Measurements from ENCODE around the gene TTC13. TPM values are rescaled to one million over a fixed set of nuclear protein-coding genes. Genes with fewer than 3 reads are reported as not detected.

TTC13 gene
- polyA plus RNA-seq, 4 donors: 4.6 to 24.0 (median 7.7) TPM

DNA sequence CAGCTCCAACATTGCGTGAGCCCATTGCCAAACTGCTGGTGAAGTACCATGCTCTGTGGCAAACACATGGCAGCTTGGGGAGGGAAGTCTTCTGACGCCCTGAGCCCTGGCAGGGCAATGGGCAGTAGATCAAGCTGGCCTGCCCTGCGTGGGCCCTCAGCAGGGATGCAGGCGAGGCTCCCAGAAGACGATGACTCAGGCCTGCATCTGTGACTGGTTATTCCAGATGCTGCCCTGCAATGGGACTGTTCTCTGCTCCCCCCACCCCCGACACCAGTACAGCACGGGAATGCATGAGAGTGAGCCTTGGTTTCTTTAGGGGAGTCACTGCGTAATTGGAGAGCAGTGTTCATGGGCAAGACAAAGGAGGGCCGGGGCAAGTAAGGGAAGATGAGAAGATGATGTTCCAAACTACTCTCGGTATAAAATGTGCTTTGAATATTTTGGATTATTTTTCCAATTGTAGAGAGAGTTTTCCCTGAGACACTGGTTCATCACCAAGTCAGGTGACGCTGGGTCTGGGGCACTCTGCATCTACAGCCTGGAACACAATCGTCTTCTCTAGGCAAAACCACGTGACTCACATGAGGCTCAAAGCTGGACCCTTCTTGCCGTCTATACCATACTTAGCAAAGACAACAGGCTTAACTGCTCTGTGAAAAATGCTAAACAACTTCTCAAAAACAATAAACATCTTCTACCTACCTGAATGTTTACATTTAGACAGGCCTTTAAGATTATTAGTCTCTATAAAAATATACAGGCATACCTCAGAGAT lies 101.3 kb downstream of the TTC13 start:
- no peaks in the 10 kb centered on the region for H3K9me3 ChIP-seq (ENCODE audit: control insufficient read depth in 2 of 2, insufficient read depth in 1 of 2, low read depth in 1 of 2, low read length in 1 of 2)
- no peaks in the 10 kb centered on the region for H3K36me3 ChIP-seq (ENCODE audit: control insufficient read depth in 3 of 3, insufficient read depth in 2 of 3, low read depth in 1 of 3, low read length in 3 of 3)
- H3K27ac ChIP-seq (ENCODE audit: low read depth in 1 of 3, low read length in 2 of 3): no peak overlapping the region
- no peaks in the 10 kb centered on the region for H3K4me1 ChIP-seq (ENCODE audit: control insufficient read depth in 3 of 3, insufficient read depth in 2 of 3, low read depth in 1 of 3, low read length in 2 of 3)
- peaks cover 0 to 16% (median 0%) of the 10 kb centered on the region in 3 donors for H3K27me3 ChIP-seq (ENCODE audit: control insufficient read depth in 3 of 3, insufficient read depth in 3 of 3, low read length in 3 of 3)
- no peak overlapping the region for H3K4me3 ChIP-seq (ENCODE audit: low read depth in 1 of 3, low read length in 3 of 3)
- 79 to 85% (median 82%) methylated on average over 14 of the region's 14 CpGs for WGBS, 3 donors
- FAIRE-seq (no peak), DNase-seq (no peak)

DNA sequence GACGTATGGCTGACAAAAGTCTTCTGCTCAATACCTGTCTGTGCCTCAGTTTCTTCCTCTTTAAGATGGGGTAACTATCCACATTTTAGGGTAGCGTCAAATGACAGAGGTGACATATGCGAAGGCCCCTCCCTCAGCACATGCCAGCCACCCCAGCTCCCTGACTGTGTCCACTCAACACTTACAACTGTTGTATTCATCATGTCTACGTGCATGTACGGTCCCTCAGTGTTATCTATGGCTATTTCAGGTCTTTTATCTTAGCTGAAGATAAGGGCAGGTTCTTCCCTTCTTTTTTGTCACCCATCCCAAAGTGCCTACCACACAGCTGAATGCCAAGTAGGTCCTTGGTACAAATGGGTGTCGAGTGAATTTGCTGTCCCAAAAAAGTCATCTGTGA lies 102.0 kb downstream of the TTC13 start:
- Histone ChIP-seq H3K4me3 (ENCODE audit: low read depth in 1 of 3, low read length in 3 of 3) (no peak overlapping the region), H3K27ac (ENCODE audit: low read depth in 1 of 3, low read length in 2 of 3) (no peak overlapping the region), H3K9me3 (ENCODE audit: control insufficient read depth in 2 of 2, insufficient read depth in 1 of 2, low read depth in 1 of 2, low read length in 1 of 2) (no peaks in the 10 kb centered on the region), H3K36me3 (ENCODE audit: control insufficient read depth in 3 of 3, insufficient read depth in 2 of 3, low read depth in 1 of 3, low read length in 3 of 3) (no peaks in the 10 kb centered on the region), H3K27me3 (ENCODE audit: control insufficient read depth in 3 of 3, insufficient read depth in 3 of 3, low read length in 3 of 3) (peaks cover 0 to 12% (median 0%) of the 10 kb centered on the region in 3 donors), H3K4me1 (ENCODE audit: control insufficient read depth in 3 of 3, insufficient read depth in 2 of 3, low read depth in 1 of 3, low read length in 2 of 3) (no peaks in the 10 kb centered on the region)
- DNase-seq (no peak), FAIRE-seq (no peak)
- WGBS, 3 donors: 78 to 81% (median 80%) methylated on average over 6 of the region's 6 CpGs

DNA sequence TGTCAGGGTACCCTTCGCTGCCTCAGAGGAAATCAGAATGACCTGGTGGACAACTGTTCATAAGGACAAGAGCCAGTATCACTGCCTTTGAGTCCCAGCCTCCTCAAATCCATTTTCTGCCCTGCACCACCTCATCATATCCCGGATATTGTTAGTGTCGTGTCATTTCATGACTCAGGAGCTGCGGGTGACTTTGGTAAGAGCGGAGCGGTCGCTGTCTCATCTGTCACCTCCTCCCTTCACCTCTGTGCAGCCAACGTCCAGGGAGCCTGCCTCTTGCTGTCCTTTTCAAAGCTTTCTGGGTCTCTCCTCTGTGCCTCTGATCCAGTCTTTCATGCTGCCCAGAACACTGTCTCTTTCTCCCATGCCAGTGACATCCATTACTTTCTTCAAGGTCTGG lies 103.3 kb downstream of the TTC13 start:
- Histone ChIP-seq H3K27me3 (ENCODE audit: control insufficient read depth in 3 of 3, insufficient read depth in 3 of 3, low read length in 3 of 3) (peaks cover 0 to 7% (median 0%) of the 10 kb centered on the region in 3 donors), H3K4me1 (ENCODE audit: control insufficient read depth in 3 of 3, insufficient read depth in 2 of 3, low read depth in 1 of 3, low read length in 2 of 3) (no peaks in the 10 kb centered on the region), H3K36me3 (ENCODE audit: control insufficient read depth in 3 of 3, insufficient read depth in 2 of 3, low read depth in 1 of 3, low read length in 3 of 3) (no peaks in the 10 kb centered on the region), H3K9me3 (ENCODE audit: control insufficient read depth in 2 of 2, insufficient read depth in 1 of 2, low read depth in 1 of 2, low read length in 1 of 2) (no peaks in the 10 kb centered on the region), H3K4me3 (ENCODE audit: low read depth in 1 of 3, low read length in 3 of 3) (no peak overlapping the region), H3K27ac (ENCODE audit: low read depth in 1 of 3, low read length in 2 of 3) (no peak overlapping the region)
- no peak for DNase-seq
- no peak for FAIRE-seq
- WGBS, 3 donors: 90 to 93% (median 91%) methylated on average over 8 of the region's 8 CpGs

DNA sequence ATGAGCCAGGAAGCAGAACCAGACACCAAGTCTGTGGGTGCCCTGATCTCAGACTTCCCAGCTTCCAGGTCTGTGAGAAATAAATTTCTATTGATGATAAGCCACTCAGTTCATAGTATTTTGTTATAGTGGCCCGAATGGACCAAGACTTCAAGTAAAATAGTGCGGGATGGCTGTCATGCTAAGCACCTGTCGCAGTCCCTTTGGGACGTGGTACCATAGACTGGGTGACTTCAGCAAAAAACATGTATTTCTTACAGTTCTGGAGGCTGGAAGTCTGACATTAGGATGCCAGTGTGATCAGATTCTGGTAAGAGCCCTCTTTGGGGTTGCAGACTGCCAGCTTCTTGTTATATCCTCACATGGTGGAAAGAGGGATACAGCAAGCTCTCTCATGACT lies 107.7 kb downstream of the TTC13 start:
- WGBS, 3 donors: 95 to 99% (median 96%) methylated on average over 4 of the region's 4 CpGs
- no peak for FAIRE-seq
- DNase-seq: no peak

DNA sequence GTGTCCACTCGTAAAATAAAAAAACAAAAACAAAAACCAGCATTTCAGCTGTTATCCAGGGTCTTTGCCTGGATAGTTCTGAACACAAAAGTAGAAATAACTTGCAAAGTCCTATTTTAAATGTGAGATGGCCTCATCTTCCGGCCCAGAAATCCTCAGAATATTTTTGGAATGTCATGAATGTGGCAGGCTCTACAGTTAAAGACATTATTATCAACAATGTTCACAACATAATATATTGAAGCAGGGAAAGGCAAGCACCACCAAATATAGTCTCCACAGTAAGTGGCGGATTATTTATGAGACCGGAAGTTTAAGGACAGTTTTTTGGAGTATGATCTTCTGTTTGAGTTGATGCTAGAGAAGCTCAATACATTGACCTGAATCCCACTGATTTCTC lies 109.2 kb downstream of the TTC13 start:
- WGBS, 3 donors: 61 to 65% (median 62%) methylated on average over 4 of the region's 4 CpGs
- DNase-seq: no peak
- no peak for FAIRE-seq
- H3K4me1 ChIP-seq (ENCODE audit: control insufficient read depth in 3 of 3, insufficient read depth in 2 of 3, low read depth in 1 of 3, low read length in 2 of 3): peaks cover 0 to 18% (median 15%) of the 10 kb centered on the region in 3 donors
- H3K36me3 ChIP-seq (ENCODE audit: control insufficient read depth in 3 of 3, insufficient read depth in 2 of 3, low read depth in 1 of 3, low read length in 3 of 3): peaks cover 0 to 4% (median 0%) of the 10 kb centered on the region in 3 donors
- no peaks in the 10 kb centered on the region for H3K27me3 ChIP-seq (ENCODE audit: control insufficient read depth in 3 of 3, insufficient read depth in 3 of 3, low read length in 3 of 3)
- H3K27ac ChIP-seq (ENCODE audit: low read depth in 1 of 3, low read length in 2 of 3): peak overlapping the region in 1 of 3 donors; percentile 66
- H3K4me3 ChIP-seq (ENCODE audit: low read depth in 1 of 3, low read length in 3 of 3): no peak overlapping the region
- no peaks in the 10 kb centered on the region for H3K9me3 ChIP-seq (ENCODE audit: control insufficient read depth in 2 of 2, insufficient read depth in 1 of 2, low read depth in 1 of 2, low read length in 1 of 2)

More for the DNA sequence above, 107.7 kb downstream of the TTC13 start:
- Histone ChIP-seq H3K36me3 (ENCODE audit: control insufficient read depth in 3 of 3, insufficient read depth in 2 of 3, low read depth in 1 of 3, low read length in 3 of 3) (no peaks in the 10 kb centered on the region), H3K4me1 (ENCODE audit: control insufficient read depth in 3 of 3, insufficient read depth in 2 of 3, low read depth in 1 of 3, low read length in 2 of 3) (peaks cover 0 to 18% (median 15%) of the 10 kb centered on the region in 3 donors), H3K9me3 (ENCODE audit: control insufficient read depth in 2 of 2, insufficient read depth in 1 of 2, low read depth in 1 of 2, low read length in 1 of 2) (no peaks in the 10 kb centered on the region), H3K27me3 (ENCODE audit: control insufficient read depth in 3 of 3, insufficient read depth in 3 of 3, low read length in 3 of 3) (no peaks in the 10 kb centered on the region), H3K4me3 (ENCODE audit: low read depth in 1 of 3, low read length in 3 of 3) (no peak overlapping the region), H3K27ac (ENCODE audit: low read depth in 1 of 3, low read length in 2 of 3) (no peak overlapping the region)

DNA sequence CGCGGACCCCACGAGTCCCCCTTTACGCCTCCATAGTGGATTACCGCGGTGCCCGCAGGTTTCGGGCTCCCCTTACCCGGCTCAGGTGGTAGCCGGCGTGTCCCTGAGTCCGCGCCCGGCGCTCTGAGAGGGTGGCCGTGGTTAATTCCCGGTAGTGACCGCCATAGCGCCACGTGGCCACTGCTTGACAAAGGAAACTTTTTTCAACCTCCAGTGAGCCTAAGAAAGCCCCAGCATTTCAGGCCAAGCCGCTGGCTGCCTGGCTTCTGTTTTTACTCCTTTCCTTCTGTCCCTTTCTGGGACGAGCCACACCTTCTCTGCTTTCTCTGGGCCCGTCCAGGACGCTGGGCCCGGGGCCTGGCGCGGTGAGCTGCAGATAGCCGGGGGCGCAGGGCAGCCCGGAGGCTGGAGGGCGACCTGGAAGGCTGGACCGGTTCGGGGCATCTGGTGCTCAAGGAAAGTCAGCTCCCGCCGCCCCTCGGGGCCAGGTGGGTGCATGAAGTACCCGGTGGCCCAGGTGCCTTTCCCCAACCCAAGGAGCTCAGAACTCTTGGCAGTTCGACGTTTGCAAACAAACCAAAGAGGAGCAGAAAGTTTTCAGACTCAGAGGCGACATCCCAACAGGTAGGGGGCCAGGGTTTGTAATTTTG lies 109.8 kb downstream of the TTC13 start:
- no peaks in the 10 kb centered on the region for H3K27me3 ChIP-seq (ENCODE audit: control insufficient read depth in 3 of 3, insufficient read depth in 3 of 3, low read length in 3 of 3)
- H3K4me1 ChIP-seq (ENCODE audit: control insufficient read depth in 3 of 3, insufficient read depth in 2 of 3, low read depth in 1 of 3, low read length in 2 of 3): peaks cover 0 to 18% (median 15%) of the 10 kb centered on the region in 3 donors
- H3K27ac ChIP-seq (ENCODE audit: low read depth in 1 of 3, low read length in 2 of 3): peak overlapping the region in 2 of 3 donors; percentile 66 to 84
- peak; percentile 59 to 80 for DNase-seq
- 4 to 10% (median 5%) methylated on average over 31 to 40 of the region's 40 CpGs for WGBS, 3 donors
- FAIRE-seq: no peak
- peaks cover 0 to 4% (median 0%) of the 10 kb centered on the region in 3 donors for H3K36me3 ChIP-seq (ENCODE audit: control insufficient read depth in 3 of 3, insufficient read depth in 2 of 3, low read depth in 1 of 3, low read length in 3 of 3)
- peak overlapping the region; percentile 67 to 89 (median 81) for H3K4me3 ChIP-seq (ENCODE audit: low read depth in 1 of 3, low read length in 3 of 3)
- H3K9me3 ChIP-seq (ENCODE audit: control insufficient read depth in 2 of 2, insufficient read depth in 1 of 2, low read depth in 1 of 2, low read length in 1 of 2): no peaks in the 10 kb centered on the region

DNA sequence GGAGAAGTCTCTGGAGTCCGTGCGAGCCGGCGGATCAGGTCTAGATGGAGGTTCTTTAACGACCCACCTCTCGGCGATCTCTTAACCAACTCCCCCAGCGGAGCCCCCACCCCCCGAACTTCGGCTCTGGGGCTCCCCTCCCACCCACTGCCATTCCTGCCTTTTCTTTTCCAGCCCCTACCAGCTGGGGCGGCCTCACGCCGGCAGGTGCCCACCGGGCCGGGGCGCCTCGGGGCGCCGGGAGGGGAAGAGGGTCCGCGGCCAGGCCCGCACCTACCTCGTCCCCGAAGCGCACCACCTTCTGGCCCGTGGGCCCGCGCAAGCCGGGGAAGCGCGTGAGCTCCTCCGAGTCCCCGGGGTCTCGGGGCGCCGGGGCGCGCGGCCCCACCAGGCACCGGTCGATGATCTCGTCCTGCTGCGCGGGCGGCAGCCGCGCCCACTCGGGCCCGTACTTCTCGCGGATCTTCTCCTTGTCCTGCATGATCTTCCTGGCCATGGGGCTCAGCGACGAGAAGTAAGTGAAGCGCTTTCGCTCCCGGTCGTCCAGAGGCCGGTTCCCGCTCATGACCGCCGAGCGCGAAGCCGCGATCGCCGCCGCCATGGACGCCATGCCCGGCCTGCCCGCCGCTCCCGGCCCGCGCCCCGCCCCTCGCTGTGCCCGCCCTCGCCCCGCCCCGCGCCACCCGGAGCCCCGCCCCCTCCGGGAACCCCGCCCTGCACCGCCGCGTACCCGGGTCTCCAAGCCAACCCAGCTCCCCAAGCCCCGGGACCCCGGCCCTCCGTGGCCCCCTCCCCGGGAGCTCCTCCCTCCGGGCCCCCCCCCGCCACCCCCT lies 110.5 kb downstream of the TTC13 start, which contains the start of gene C1orf198:
TSS of gene C1orf198 (minus strand) at position 619 of the 833 bp plus-strand sequence. CDS start at position 610, 9 bp downstream.
- Histone ChIP-seq H3K4me3 (ENCODE audit: low read depth in 1 of 3, low read length in 3 of 3) (peak within 1 kb of the TSS; percentile 67 to 89 (median 81)), H3K27ac (ENCODE audit: low read depth in 1 of 3, low read length in 2 of 3) (peak within 1 kb of the TSS in 2 of 3 donors; percentile 66 to 87), H3K27me3 (ENCODE audit: control insufficient read depth in 3 of 3, insufficient read depth in 3 of 3, low read length in 3 of 3) (no peaks in the 10 kb centered on the region), H3K36me3 (ENCODE audit: control insufficient read depth in 3 of 3, insufficient read depth in 2 of 3, low read depth in 1 of 3, low read length in 3 of 3) (peaks cover 0 to 4% (median 0%) of the 10 kb centered on the region in 3 donors), H3K9me3 (ENCODE audit: control insufficient read depth in 2 of 2, insufficient read depth in 1 of 2, low read depth in 1 of 2, low read length in 1 of 2) (no peaks in the 10 kb centered on the region), H3K4me1 (ENCODE audit: control insufficient read depth in 3 of 3, insufficient read depth in 2 of 3, low read depth in 1 of 3, low read length in 2 of 3) (peaks cover 0 to 24% (median 19%) of the 10 kb centered on the region in 3 donors)
- FAIRE-seq (no peak), DNase-seq (peak; percentile 60 to 86)
- WGBS, 3 donors: 0 to 1% (median 1%) methylated on average over 64 to 96 of the region's 96 CpGs
